Measurements from ENCODE around the gene TWIST2.

TWIST2 gene

DNA sequence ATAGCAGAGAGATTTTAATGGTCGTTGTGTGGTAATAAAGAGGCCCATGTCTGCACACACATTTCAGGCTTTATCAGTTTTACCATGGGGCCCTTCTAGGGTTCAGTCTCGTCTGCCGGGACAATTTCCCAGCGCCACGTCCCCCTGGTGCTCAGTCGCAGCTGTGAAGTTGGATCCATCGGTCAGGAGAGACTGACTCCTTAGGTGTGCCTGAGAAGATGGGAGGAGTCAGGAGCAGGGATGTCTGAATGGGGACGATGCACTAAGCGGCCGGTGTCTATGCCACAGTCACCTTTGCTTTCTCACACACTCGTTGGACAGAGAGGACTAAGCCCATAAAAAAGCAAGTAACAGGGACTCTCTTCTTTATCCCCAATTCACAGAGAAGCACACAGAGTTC, 71.4 kb downstream of the TWIST2 start:
- no peak for DNase-seq (ENCODE audit: low read depth in 2 of 2)

DNA sequence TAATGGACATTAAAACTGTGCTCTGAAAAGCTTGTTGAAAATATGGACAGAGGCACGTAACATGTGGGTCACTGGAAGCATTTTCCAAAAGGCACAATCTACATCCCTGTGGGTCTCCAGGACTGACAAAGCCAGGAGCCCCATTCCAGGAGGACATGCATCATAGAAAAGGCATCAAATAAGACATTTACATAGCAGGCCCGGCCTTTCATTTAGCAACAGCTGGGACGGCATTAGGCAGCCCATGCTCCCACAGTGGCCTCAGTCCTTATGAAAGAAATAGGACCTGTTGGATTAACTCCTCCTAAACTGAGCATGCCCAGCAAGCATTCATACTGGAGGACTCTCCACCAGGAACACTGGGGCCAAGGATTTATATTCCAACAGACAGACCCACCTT, 72.2 kb downstream of the TWIST2 start:
- DNase-seq (ENCODE audit: low read depth in 2 of 2) = no peak

GRCh38 chr2:238920601-238921001, 72.7 kb downstream of the TWIST2 start:
- no peak for DNase-seq (ENCODE audit: low read depth in 2 of 2)

DNA sequence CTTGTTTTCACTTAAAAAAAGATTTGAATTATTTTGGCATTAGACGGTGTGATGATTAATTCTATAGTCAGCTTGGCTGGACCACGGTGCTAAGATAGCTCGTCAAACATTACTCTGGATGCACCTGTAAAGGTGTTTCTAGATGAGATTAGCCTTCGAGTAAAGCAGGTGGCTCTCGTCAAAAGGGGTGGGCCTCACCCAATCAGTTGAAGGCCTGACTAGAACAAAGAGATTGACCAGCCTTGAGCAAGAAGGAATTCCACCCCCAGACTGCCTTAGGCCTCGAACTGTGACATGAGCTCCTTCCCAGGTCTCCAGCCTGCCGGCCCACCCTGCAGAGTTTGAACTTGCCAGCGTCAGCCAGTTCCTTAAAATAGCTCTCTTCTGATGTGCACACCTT, 73.4 kb downstream of the TWIST2 start:
- DNase-seq (ENCODE audit: low read depth in 2 of 2) = no peak

GRCh38 chr2:238921681-238922319, 73.9 kb downstream of the TWIST2 start:
- no peak for DNase-seq (ENCODE audit: low read depth in 2 of 2)

GRCh38 chr2:238922435-238922834, 74.5 kb downstream of the TWIST2 start:
- DNase-seq (ENCODE audit: low read depth in 2 of 2) = no peak

DNA sequence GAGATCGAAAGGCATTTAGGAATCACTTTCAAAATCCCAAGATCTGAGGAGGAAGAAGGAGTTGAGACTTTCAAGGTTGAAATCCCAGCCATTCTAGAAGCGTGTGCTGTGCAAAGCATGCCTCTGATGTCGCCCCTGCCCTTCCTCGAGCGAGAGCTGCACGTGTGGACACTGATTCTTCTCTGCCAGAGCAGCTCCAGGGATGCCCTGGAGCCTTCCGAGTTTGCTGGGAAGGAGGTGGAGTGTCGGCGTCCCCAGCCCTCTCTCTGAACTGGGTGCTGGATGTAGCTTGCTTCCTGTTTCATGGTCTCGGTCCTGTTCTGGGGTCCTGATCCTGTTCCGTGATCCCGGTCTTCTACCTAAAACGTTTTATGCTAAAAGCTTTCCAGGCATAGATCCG, 76.1 kb downstream of the TWIST2 start:
- no peak for DNase-seq (ENCODE audit: low read depth in 2 of 2)

DNA sequence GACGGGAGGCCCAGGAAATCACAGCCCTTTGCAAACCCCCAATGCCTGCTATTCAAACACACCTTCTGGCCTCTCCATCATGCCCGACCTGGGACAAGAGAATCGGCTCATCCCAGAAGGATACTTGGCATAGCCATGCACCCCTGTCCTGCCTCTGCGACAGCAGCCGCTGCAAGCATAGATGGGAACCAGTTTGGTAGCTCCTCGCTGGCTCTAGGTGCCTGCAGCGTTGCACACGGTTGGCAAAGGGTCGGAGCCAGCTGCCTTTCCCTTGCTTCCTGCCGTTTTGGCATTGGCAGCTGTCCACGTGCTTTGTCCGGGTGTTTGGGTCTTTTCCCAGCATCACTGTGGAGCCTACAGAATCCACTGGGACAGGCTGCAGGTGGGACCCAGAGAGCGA, 76.9 kb downstream of the TWIST2 start:
- DNase-seq (ENCODE audit: low read depth in 2 of 2) = no peak

GRCh38 chr2:238925281-238925680, 77.4 kb downstream of the TWIST2 start:
- no peak for DNase-seq (ENCODE audit: low read depth in 2 of 2)

GRCh38 chr2:238925816-238926521, 78.1 kb downstream of the TWIST2 start:
- no peak for DNase-seq (ENCODE audit: low read depth in 2 of 2)

GRCh38 chr2:238926761-238927611, 79.1 kb downstream of the TWIST2 start:
- no peak for DNase-seq (ENCODE audit: low read depth in 2 of 2)

- DNase-seq (ENCODE audit: low read depth in 2 of 2) = no peak
Measured at GRCh38 chr2:238927746-238928519, 80.0 kb downstream of the TWIST2 start.

- no peak for DNase-seq (ENCODE audit: low read depth in 2 of 2)
Measured at GRCh38 chr2:238928520-238929241, 80.8 kb downstream of the TWIST2 start.

GRCh38 chr2:238929242-238930081, 81.6 kb downstream of the TWIST2 start:
- no peak for DNase-seq (ENCODE audit: low read depth in 2 of 2)

DNA sequence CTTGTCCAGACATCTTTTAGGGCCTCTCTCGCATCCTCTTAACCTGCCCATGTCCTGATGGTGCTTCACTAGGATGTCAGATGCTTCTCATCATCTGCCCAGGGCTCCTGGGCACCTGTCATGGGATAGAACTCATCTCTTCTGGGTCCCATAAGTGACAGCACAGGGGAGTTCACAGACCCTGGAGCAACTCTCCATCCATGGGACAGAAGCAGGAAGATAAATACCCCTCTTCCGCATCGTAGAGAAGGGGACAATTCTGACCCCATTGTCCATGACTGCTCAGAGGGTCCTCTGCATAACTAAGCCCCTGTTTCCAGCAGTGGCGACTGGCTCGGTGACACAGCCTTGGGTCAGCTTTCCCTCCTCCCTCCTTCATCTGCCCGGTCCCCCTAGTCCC, 82.3 kb downstream of the TWIST2 start:
- no peak for DNase-seq (ENCODE audit: low read depth in 2 of 2)

- no peak for DNase-seq (ENCODE audit: low read depth in 2 of 2)
Measured at GRCh38 chr2:238936162-238937052, 88.5 kb downstream of the TWIST2 start.

GRCh38 chr2:238938003-238938400, 90.1 kb downstream of the TWIST2 start:
- DNase-seq (ENCODE audit: low read depth in 2 of 2) = no peak

DNA sequence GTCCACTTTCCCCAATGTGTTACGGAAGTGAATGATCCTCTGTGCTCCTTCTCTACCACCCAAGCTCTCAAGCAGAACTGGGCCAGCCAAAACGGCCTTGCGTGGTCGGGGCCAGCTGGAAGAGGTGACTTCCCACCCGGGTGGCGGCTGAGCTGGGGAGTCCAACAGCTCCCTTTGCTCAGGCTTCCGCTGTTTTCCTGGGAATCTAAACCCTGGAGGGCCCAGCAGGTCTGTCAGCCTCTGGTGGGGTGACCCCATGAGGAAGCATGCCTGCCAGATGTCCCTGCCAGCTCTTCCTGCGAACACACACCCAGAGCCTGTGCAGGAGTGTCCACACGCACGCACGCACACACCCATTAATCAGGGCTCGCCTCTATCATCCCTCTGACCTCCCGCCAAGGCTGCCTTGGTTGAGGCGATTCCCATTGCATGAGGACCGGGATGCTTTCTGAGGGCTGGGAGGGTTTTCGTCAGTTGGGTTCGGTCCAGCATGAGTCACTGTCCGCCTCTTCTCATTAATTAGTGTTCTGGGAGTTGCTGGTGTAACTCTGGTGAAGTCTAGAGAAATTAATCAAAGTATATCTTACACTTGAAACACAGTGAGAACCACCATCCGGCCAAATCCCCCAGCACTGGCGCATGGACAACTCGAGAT, 90.6 kb downstream of the TWIST2 start:
- no peak for DNase-seq (ENCODE audit: low read depth in 2 of 2)

DNA sequence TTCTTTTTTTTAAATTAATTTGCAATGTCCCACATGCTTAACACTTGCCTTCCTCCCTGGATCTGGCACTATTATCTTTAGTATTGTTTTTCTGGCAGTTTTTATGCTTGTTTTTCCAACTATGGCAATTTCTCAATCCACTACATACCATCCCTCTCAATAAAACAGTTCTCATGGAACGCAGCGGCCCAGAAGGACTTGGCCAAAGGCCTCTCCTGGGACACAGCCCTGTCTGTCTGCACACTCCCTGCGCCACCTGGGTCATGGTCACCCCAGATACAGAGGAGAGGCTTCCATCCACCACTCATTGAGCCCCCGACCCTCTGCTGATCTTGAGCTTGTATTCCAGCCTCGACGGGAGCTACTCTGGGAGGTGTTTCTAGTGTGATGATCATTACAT, 91.2 kb downstream of the TWIST2 start:
- DNase-seq (ENCODE audit: low read depth in 2 of 2) = no peak

All from stimulated activated CD4-positive, alpha-beta T cell treated with anti-CD3 and anti-CD28 coated beads, Interleukin-1b, Interleukin-23, amount 100 ng/mL, for 4 hours (primary cell).